Activated T-cell treated with anti-CD3 and anti-CD28 coated beads, Interleukin-2, amount 50 U/mL, for 4 hours (primary cell): ENCODE measurements around the gene TLR7. TPM values are rescaled to one million over a fixed set of nuclear protein-coding genes. Genes with fewer than 3 reads are reported as not detected.
A peak's percentile ranks its signal among the peaks of the same experiment; 100 is the strongest.

ENCODE experiments used
- ATAC-seq, 2 donors: fragments of 200-7000 bp; cut with Tn5 transposase; one replicate each; pipeline ENCODE4 v1.10.0; 2021
- DNase-seq: peaks from one replicate; pipeline ENCODE4 v3.0.0-alpha.2; 2020
- H3K27me3 Mint-ChIP-seq: one replicate; pipeline ENCODE4 v1.8.0; 2021; ENCODE audit warnings: low read depth, mixed read lengths
- H3K36me3 Mint-ChIP-seq: one replicate; pipeline ENCODE4 v1.8.0; 2022; ENCODE audit warnings: mixed read lengths; ENCODE audit not compliant: insufficient read depth
- H3K4me1 Mint-ChIP-seq: one replicate; pipeline ENCODE4 v1.8.0; 2021; ENCODE audit warnings: low read depth, mixed read lengths
- H3K4me3 Mint-ChIP-seq: one replicate; pipeline ENCODE4 v1.8.0; 2021; ENCODE audit warnings: mild to moderate bottlenecking, moderate library complexity, mixed read lengths
- H3K9me3 Mint-ChIP-seq: one replicate; pipeline ENCODE4 v1.8.0; 2021; ENCODE audit warnings: mixed read lengths
- total RNA-seq, 3 donors: library from RNA; stranded (reverse); gene quantifications; one replicate each; pipeline ENCODE4 v1.2.1, GENCODE V29; 2021

Gene TLR7
- under 1 TPM in 1 of 3 donors, not detected in 2; 0.24 TPM for total RNA-seq

GRCh38 chrX:12866451-12867377 lies at the start of gene TLR7:
TSS of gene TLR7 (plus strand) at chrX:12867072. CDS start at chrX:12867579, 507 bp downstream.
- no peaks in the 10 kb centered on the region for H3K9me3 Mint-ChIP-seq
- no peaks in the 10 kb centered on the region for H3K27me3 Mint-ChIP-seq
- peak within 1 kb of the TSS; percentile 40 for H3K4me3 Mint-ChIP-seq
- no peaks in the 10 kb centered on the region for H3K36me3 Mint-ChIP-seq
- peaks cover 3% of the 10 kb centered on the region for H3K4me1 Mint-ChIP-seq
- DNase-seq (no peak), ATAC-seq (no peak)

DNA sequence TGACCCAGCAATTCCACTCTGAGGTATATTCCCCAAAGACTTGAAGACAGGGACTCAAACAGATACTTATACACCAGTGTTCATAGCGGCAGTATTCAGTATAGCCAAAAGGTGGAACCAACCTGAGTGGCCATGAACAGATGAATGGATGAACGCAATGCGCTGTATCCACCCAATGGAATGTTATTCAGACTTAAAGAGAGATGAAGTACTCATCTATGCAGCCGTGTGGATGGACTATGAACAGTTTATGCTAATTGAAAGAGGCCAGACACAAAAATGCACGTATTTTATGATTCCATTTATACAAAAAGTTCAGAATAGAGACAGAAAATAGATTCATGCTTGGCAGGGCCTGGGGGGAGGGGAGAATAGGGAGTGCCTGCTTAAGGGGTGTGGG lies 49.3 kb upstream of the TLR7 start:
- no peak for ATAC-seq
- Mint-ChIP-seq H3K9me3 (no peaks in the 10 kb centered on the region), H3K4me3 (no peak overlapping the region), H3K27me3 (no peaks in the 10 kb centered on the region), H3K4me1 (no peaks in the 10 kb centered on the region), H3K36me3 (peaks cover 2% of the 10 kb centered on the region)
- no peak for DNase-seq

- H3K9me3 Mint-ChIP-seq: no peaks in the 10 kb centered on the region
- no peaks in the 10 kb centered on the region for H3K27me3 Mint-ChIP-seq
- no peaks in the 10 kb centered on the region for H3K4me1 Mint-ChIP-seq
- peaks cover 5% of the 10 kb centered on the region for H3K36me3 Mint-ChIP-seq
- H3K4me3 Mint-ChIP-seq: no peak overlapping the region
- no peak for DNase-seq
- ATAC-seq: no peak
These were observed 47.6 kb upstream of the TLR7 start for GRCh38 chrX:12819222-12819621.

- H3K9me3 Mint-ChIP-seq: no peaks in the 10 kb centered on the region
- ATAC-seq (no peak), DNase-seq (no peak)
- no peaks in the 10 kb centered on the region for H3K4me1 Mint-ChIP-seq
- no peaks in the 10 kb centered on the region for H3K27me3 Mint-ChIP-seq
- H3K36me3 Mint-ChIP-seq: peaks cover 11% of the 10 kb centered on the region
- H3K4me3 Mint-ChIP-seq: no peak overlapping the region
These were observed 46.1 kb upstream of the TLR7 start for GRCh38 chrX:12820737-12821136.

- Mint-ChIP-seq H3K9me3 (no peaks in the 10 kb centered on the region), H3K27me3 (no peaks in the 10 kb centered on the region), H3K4me3 (no peak overlapping the region), H3K4me1 (no peaks in the 10 kb centered on the region), H3K36me3 (peaks cover 11% of the 10 kb centered on the region)
- ATAC-seq (no peak), DNase-seq (no peak)
These were observed 41.9 kb upstream of the TLR7 start for GRCh38 chrX:12824944-12825343.

- DNase-seq (no peak), ATAC-seq (no peak)
- peaks cover 11% of the 10 kb centered on the region for H3K36me3 Mint-ChIP-seq
- no peaks in the 10 kb centered on the region for H3K27me3 Mint-ChIP-seq
- H3K9me3 Mint-ChIP-seq: no peaks in the 10 kb centered on the region
- H3K4me1 Mint-ChIP-seq: no peaks in the 10 kb centered on the region
- no peak overlapping the region for H3K4me3 Mint-ChIP-seq
These were observed 41.1 kb upstream of the TLR7 start for GRCh38 chrX:12825801-12826200.

DNA sequence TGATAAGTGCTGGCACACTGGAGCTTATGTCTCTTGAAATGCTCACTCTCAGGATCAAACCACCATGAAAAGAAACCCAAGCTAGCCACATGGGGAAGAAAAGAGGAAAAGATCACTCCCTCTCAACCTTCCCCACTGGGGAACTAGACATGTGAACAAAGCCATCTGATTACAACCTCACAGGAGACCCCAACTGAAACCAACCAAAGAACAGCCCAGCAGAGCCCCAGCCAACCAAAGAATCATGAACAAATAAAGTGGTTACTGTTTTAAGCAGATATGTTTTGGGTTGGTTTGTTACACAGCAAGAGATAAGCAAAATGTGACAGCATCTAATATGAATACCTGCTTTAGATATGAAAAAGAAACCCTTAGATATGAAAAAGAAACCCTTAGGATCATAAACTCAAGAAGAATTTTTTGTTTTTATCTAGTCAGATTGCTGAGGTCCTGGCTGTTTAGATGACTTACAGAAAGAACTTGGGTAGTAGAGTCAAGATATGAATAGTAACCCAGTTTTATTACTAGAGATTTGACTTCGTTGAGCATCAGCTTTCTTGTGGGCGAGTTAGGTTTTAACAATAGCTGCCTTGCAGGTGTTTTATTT lies 23.7 kb upstream of the TLR7 start:
- ATAC-seq (peak; percentile 37 to 41), DNase-seq (no peak)
- H3K4me1 Mint-ChIP-seq: peaks cover 15% of the 10 kb centered on the region
- no peaks in the 10 kb centered on the region for H3K36me3 Mint-ChIP-seq
- H3K27me3 Mint-ChIP-seq: no peaks in the 10 kb centered on the region
- H3K9me3 Mint-ChIP-seq: no peaks in the 10 kb centered on the region
- peak overlapping the region; percentile 48 for H3K4me3 Mint-ChIP-seq

DNA sequence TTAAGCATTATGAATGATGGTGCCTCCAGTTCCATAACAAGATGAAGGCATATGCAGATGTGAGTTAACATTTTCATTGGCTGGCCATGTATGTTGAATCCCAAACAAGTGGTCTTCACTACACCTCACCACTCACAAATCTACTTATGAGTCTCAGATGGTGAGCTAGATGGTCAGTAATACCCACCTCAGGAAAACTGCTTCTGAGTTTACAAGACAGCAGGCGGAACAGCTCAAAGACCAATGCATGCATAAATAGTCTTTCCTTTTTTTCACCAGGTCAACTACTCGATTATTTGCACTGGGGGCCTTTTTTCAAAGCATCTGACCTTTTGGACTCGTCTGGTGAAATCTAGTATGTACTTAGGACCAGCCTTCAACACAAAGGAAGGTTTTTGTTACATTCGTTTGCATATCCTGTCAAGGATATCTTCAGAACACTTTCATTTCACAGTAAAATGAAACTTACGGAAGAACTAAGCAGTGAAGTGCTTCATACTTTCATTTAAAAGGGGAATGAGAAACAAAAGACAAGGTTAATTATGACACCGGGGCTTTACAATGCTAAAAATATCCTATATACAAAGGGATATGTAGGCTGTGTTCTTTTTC lies 23.1 kb upstream of the TLR7 start:
- Mint-ChIP-seq H3K36me3 (no peaks in the 10 kb centered on the region), H3K4me1 (peaks cover 15% of the 10 kb centered on the region), H3K4me3 (peak overlapping the region; percentile 48), H3K9me3 (no peaks in the 10 kb centered on the region), H3K27me3 (no peaks in the 10 kb centered on the region)
- DNase-seq (no peak), ATAC-seq (peak; percentile 46 to 67)

GRCh38 chrX:12844319-12844718 lies 22.6 kb upstream of the TLR7 start:
- peaks cover 15% of the 10 kb centered on the region for H3K4me1 Mint-ChIP-seq
- DNase-seq (no peak), ATAC-seq (no peak)
- H3K36me3 Mint-ChIP-seq: no peaks in the 10 kb centered on the region
- H3K4me3 Mint-ChIP-seq: peak overlapping the region; percentile 48
- H3K9me3 Mint-ChIP-seq: no peaks in the 10 kb centered on the region
- no peaks in the 10 kb centered on the region for H3K27me3 Mint-ChIP-seq

DNA sequence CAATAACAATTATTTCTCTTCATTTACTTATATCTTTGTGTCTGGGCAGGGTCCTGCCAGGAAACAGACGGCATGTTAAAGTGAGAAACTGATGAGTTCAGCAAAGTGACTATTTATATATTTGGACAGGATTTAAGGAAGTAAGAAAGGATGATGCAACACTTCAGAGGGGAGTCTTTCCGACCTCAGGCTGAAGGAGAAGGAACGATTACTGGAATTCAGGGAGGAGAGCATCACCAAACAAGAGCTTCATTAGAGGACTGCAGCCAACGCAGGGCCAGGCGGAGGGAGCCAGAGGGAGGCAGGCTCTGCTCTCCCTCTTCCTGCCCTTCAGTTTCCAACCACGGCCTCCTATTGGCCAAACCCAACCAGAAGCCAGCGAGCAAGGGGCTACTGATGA lies 1.5 kb upstream of the TLR7 start:
- Mint-ChIP-seq H3K27me3 (no peaks in the 10 kb centered on the region), H3K36me3 (no peaks in the 10 kb centered on the region), H3K4me3 (no peak overlapping the region), H3K9me3 (no peaks in the 10 kb centered on the region), H3K4me1 (peaks cover 3% of the 10 kb centered on the region)
- DNase-seq (no peak), ATAC-seq (no peak)

DNA sequence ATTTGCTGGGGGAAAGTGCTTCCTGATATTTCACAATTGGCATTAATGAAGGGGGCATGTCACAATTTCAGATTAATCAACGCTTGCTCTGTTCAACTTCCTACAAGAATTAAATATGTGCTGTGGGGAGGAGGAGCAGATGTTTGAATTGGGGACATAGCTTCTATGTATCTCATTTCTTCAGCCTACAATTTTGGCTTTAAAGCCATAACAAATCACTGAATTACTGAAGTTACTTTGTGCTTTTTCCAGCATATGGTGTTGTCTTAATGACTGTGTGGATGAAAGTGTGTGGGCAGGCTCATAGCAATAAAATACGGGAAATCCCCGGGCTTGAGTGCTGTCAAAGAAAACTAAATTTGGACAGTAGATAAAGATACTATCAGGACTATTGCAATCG lies 813 bp downstream of the TLR7 start:
- H3K4me1 Mint-ChIP-seq: peaks cover 5% of the 10 kb centered on the region
- H3K27me3 Mint-ChIP-seq: no peaks in the 10 kb centered on the region
- no peak for ATAC-seq
- peak overlapping the region; percentile 40 for H3K4me3 Mint-ChIP-seq
- H3K36me3 Mint-ChIP-seq: no peaks in the 10 kb centered on the region
- no peaks in the 10 kb centered on the region for H3K9me3 Mint-ChIP-seq
- DNase-seq: no peak

DNA sequence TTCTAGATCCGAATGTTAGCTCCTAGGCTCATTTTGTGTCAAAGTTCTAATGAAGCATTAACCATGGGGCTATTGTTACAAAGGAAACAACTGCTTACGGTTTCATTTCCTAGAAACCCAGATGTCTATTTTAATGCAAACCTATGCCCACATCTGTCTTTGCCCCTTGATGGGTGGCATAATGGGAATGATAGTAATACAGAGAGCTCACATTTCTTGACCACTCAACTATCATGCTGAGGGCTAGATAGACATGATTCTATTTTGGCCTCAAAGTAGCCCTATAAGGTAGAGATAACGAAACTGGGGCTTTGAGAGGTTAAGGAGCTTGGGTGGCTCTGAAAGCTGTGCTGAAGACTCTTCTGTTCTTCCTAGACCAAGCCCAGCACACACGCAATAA lies 1.9 kb downstream of the TLR7 start:
- peaks cover 5% of the 10 kb centered on the region for H3K4me1 Mint-ChIP-seq
- H3K27me3 Mint-ChIP-seq: no peaks in the 10 kb centered on the region
- ATAC-seq: no peak
- H3K4me3 Mint-ChIP-seq: no peak overlapping the region
- H3K9me3 Mint-ChIP-seq: no peaks in the 10 kb centered on the region
- no peak for DNase-seq
- no peaks in the 10 kb centered on the region for H3K36me3 Mint-ChIP-seq

DNA sequence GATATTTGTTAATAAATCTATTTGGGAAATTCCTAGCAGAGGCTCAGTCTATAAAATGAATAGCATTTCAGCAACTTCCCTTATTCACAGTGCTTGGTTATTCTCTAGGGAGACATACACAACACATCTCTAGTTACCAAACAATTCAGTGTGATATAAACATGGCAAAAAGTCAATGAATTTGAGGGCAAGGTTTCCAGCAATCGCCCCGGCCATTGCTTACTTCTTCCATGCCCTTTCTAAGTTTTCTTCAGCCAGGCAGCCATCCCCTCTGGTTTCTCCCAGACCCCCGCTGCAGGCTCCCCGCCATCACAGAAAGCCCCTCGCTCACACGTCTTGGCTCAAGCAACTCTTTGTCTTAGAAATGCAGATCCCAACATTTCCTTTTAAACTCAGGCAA lies 4.4 kb downstream of the TLR7 start:
- H3K4me3 Mint-ChIP-seq: no peak overlapping the region

DNA sequence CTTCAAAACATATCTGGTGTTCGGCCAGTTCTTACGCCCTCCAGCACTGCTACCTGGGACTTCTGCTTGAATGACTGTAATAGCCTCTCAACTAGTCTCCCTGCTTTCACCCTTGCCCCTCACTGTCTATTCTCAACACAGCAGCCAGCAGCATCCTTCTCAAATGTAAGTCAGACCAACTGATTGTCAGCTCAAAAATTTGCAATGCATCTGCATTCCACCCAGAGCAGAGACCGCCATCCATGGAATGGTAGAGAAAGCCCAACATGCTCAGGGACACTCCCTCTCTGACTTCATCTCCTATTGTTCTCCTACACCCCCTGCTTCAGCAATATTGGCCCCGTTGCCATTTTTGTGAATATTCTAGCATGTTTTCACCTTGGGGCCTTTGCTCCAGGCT lies 5.9 kb downstream of the TLR7 start:
- peaks cover 4% of the 10 kb centered on the region for H3K4me1 Mint-ChIP-seq
- no peaks in the 10 kb centered on the region for H3K36me3 Mint-ChIP-seq
- H3K27me3 Mint-ChIP-seq: no peaks in the 10 kb centered on the region
- H3K9me3 Mint-ChIP-seq: no peaks in the 10 kb centered on the region
- DNase-seq (no peak), ATAC-seq (no peak)
- no peak overlapping the region for H3K4me3 Mint-ChIP-seq

More for the DNA sequence above, 4.4 kb downstream of the TLR7 start:
- ATAC-seq (no peak), DNase-seq (no peak)
- Mint-ChIP-seq H3K9me3 (no peaks in the 10 kb centered on the region), H3K36me3 (no peaks in the 10 kb centered on the region), H3K4me1 (peaks cover 5% of the 10 kb centered on the region), H3K27me3 (no peaks in the 10 kb centered on the region)

- H3K36me3 Mint-ChIP-seq: no peaks in the 10 kb centered on the region
- H3K4me1 Mint-ChIP-seq: peaks cover 1% of the 10 kb centered on the region
- no peak for DNase-seq
- H3K4me3 Mint-ChIP-seq: no peak overlapping the region
- no peaks in the 10 kb centered on the region for H3K27me3 Mint-ChIP-seq
- ATAC-seq: no peak
- H3K9me3 Mint-ChIP-seq: no peaks in the 10 kb centered on the region
These were observed 7.7 kb downstream of the TLR7 start for GRCh38 chrX:12874581-12874980.
